DMS 273 (cell line): Measurements from ENCODE around the gene MTCL1.
A peak's percentile ranks its signal among the peaks of the same experiment; 100 is the strongest.

ENCODE experiments used
- DNase-seq: peaks from one replicate; lab custom pipeline; 2025; ENCODE audit not compliant: unreplicated experiment; lab: John Stamatoyannopoulos, UW

The MTCL1 gene

DNA sequence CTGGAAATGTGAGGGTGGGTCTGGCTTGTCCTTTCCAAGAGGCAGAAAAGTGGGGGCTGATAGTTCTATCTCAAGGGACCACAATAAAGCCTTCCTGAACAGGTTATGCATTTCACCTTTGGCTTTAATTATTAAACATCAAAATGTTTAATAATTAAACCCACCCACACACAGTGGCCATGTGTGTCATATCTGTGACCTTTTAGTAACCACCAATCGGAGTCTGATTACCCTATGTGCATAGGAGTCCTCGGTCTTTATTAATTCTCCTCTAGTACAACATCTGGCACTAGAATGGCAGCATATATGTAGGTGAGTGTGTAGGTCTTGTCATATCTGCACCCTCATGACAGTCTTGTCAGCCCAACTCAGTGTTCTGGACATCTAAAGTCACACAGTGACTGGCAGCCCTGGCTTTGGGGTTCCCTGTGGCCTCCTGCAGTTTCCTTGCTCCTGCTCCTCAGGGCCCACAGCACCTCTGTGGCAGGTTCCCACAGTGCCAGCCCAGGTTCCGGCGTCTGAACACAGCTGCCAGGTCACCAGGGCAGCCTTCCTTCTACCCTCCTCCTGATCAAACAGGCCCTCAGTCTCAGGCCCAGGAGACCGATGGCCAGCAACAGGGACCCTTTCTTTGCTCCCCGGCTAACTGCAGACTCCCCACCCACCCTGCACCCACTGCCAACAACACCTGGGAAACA is 100.9 kb downstream of the MTCL1 start:
- DNase-seq, result no peak

DNA sequence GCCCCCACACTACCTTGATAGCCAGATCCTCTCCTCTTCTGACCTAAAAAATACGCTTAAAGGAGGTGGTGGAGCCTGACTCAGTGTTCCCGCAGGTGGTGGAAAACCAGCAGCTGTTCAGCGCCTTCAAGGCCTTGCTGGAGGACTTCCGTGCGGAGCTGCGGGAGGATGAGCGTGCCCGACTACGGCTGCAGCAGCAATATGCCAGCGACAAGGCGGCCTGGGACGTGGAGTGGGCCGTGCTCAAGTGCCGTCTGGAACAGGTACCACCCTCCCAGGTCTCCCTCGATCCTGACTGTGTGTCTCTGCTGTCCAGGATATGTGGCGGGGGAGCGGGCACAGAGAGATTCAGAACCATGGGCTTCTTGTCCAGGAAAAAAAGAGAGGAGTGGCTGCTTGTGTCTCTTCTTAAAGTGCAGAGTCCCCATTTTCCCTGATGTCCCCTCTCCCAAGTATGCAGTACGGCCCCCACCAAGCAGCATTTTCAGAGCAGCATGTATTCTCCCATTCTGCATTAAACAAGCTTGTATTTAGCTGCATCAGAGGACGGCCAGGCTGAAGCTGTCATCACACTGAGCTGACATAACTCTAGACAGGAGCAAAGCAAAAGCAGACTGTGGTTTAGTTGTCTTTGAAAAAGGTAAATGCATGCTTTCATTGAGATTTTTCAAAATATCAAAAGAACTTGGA is 101.6 kb downstream of the MTCL1 start:
- DNase-seq, result no peak

DNA sequence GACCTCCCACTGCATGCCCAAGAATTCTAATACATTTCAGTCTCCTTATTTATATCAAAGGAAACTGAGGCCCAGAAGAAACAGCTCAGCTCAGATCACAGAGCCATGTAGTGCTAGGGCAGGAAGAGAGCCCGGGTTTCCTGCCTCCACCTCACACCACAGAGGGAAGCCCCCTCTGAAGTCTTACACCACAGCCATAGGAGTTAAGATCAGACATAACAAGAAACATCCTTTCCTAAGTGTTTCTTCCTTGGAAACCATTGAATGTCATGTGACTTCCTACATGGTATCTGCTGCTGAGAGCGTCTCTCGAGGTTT is 102.1 kb downstream of the MTCL1 start:
- no peak for DNase-seq

DNA sequence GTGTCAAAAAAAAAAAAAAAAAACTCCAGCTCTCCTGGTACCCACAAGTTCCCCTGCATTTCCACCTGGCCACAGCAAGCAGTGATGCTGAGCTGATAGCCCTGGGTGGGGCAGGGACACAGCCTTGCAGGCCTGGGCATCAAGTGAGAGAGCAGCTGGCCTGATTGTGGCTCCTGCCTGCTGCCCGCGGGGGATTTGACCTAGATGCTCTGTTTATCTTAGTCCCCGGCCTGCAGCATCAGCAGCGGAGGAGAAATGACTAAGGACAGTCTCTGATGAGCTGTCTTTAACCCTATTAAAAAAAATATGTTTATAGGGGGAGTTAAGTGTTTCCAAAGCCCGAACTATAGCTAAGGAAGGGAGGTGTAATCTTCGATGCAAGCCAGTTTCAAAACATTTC is 102.6 kb downstream of the MTCL1 start:
- DNase-seq, result no peak

DNA sequence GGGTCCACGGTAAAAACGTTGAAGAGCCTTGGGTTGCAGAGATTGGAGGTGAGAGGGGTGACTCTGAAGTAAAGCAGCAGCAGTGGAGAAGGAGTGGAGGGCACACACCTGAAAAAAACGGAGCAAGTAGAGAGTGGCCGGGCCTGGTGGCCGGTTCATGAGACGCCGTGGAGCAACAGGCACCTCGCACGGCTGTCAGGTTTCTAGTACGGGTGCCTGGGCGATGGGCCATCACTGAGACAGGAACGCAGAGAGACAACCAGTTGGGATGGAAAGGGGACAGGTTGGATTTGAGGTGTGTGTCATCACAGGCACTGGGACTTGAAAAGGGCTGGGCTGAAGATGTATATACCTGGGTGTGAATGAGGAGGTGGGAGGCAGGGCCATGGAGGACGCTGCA is 104.2 kb downstream of the MTCL1 start:
- DNase-seq, result no peak

DNA sequence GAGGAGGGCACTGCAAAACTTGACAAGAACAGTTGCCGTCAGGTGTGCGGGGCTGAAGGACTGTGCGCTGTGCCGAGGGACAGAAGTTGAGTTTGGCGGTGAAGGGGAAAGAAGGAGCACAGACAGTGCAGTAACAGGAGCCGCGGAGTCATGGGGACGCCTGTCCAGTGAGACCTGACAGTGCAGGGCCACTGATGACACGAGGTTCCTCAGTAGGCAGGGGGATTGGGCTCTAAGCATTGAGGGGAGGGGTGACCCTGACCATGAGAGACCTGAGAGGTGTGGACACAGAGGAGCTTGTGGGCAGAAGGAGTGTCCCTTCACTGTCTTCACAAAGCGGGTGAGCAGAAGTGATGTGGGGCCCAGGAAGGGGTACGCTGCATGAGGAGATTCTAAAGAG is 104.8 kb downstream of the MTCL1 start:
- DNase-seq, result no peak

DNA sequence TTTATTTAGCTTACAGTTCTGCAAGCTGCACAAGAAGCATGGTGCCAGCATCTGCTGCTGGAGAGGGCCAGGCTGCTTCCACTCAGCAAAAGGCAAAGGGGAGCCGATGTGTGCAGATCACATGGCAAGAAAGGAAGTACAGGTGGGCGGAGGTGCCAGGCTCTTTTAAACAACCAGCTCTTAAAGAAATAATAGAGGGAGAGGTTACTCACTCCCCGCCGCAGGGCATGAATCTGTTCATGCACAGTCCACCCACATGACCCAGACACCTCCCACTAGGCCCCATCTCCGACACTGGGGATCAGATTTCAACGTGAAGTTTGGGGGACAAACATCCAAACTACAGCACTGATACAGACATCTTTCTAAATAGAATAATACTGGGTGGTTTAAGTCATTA is 105.8 kb downstream of the MTCL1 start:
- DNase-seq, result no peak

DNA sequence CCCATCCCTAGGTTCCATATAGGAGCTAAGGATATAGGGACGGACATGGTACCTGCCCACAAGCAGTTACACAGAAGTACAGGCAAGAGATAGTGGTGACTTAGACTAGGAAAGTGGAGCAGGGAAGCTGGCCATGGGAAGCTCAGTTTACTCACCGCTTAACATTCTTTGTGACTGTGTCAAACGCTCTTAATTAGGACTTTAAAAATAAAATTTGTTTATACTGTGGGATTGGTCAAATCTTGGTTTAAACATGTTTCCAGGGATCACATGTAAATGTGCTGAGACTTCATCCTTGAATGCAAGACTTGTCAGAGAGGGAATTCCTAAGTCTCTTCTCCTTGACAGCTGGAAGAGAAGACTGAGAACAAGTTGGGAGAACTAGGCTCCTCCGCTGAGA is 107.3 kb downstream of the MTCL1 start:
- no peak for DNase-seq

DNA sequence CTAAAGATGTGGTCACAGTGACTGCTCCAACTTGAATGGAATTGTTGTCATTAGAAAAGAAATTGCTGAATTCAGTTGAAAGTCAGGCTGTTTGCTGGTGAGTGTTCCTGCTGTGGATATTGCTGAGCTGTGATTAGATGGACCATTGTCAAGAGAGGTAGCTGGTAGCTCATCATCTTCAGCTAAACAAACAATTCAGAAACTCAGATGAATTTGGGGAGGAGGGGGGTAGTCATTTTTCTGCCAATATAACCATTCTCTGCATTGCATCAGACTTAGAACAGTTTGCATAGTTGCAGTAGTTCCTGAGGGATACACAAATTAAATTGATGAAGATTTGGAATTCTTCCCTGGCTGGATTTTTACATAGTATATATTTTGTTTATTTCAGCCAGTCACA is 108.3 kb downstream of the MTCL1 start:
- no peak for DNase-seq

DNA sequence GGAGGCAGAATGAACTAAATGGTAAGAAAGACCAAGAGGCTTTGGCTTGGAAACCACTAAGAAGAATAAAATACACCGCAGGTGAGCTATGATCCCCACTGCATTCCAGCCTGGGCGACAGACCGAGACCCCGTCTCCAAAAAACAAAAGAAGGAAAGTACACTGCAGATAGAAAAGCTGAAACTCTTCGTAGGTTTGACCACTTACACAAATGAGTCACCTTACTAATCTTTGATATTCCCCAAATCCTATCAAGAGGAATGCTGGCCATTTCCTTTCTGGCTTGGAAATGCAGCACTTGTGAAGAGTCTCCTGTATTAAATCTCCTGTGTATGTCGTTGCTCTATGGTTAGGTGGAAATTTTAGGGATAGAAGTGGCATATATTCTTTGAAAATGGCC is 108.8 kb downstream of the MTCL1 start:
- DNase-seq, result no peak

DNA sequence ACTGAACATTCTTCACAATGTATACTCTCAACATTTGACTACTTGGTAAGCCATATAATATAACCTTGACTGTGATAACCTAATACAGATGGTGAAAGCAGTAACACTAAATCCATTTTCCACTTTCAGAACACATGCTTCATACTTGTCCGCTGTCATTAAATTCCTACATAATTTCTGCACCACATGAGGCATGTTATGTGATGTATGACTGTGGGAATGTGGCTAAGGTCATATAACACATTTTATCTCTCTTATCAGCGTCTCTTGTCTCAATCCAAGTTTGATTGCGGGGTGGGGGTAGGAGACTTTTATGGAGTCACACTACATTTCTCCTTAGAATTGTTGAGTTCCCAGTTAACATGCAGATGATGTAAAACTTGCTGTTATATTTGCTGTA is 110.9 kb downstream of the MTCL1 start:
- no peak for DNase-seq

DNA sequence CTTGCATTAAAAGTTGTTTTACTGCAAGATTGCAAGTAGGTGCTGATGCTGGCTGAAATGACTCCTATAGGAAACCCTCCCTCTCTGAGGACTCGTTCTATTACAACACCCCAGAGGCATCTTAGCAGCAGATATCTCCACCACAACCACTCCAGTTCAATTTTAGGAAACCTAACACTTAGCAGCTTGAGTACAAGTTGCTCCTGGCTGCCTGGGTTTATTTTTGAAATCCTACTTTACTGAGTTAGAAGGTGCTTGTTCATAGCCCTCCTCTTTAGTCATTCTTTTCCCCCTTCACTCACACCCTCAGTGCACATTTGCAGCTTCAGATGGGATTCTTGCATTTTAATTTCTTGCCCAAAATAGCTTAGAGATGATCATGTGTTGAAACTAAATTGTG is 111.5 kb downstream of the MTCL1 start:
- no peak for DNase-seq

DNA sequence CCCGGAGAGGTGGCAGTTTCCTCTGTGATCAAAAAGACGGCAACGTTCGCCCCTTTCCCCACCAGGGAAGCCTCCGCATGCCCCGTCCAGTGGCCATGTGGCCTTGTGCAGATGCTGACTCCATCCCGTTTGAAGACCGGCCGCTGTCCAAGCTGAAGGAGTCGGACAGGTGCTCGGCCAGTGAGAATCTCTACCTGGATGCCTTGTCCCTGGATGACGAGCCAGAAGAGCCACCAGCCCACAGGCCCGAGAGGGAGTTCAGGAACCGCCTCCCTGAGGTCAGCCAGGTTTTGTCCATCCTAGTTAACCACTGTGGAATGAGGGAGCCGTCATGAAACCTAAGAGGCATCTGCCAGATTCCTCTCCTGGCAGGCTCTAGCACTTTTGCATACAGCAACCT is 113.6 kb downstream of the MTCL1 start:
- no peak for DNase-seq

DNA sequence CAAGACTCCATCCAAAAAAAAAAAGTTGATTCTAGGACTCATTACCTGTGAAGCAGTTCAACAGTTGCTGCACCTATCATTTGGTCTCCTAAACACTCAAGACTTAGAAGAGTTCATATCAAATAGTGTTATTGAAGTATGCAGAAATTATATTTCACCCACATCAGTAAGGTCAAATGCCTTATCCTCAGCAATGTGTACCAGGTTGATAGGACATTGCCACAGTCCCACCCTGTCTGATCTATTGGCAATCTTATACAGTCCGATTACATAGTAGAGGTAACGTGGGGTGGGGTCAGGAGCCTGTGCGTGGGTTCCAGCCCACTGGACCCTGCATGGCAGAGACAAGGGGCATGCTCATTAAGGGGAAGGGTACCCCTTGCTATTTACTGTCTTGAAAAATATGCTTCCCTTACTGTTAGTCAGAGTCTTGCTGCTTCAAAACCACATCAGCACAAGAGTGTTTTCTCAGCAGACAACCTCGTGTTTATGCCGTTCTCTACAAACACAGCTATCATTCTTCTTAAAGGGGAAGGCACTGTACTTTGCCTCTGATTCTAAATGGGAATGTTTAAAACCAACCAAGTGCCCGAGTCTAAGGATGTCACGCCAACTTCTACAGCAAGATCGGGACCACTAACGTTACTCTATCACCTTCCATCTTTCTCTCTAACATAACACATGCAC is 115.2 kb downstream of the MTCL1 start:
- no peak for DNase-seq

DNA sequence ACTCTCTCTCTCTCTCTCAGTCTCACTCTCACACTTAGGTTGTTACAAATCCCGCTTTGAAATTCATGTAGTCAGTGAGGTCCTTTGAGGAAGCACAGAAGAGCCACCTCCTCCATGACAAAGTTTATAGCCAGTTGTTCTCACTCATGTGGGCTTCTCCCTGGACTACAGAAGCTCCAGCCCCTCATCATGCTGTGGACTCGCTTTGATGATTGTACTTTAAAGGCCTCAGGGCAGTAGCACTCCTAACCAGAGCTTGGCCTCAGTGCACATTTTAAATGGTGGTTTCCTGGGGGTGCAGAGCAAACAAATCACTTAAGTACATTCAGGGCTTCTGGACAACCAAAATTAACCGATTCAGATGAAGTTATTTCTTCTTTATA is 115.7 kb downstream of the MTCL1 start:
- no peak for DNase-seq

DNA sequence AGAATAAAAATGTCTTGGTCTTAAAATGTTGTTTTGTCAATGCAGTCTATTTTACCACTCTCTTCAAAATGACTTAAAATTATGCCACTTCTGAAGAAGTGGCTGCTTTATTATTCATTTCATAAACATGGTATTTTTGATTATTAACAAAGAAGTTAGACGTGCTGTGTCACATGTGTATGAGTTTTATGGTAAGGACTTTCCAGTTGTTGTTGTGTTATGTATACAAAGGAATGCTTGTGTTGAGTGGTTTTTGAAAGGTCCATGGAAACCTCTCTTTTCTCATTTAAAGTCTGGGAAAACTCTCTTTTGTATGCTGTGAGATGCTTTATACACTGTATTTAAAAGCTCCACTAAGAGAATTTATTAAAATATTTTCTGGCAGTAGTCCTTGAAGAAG is 116.2 kb downstream of the MTCL1 start:
- DNase-seq, result no peak

DNA sequence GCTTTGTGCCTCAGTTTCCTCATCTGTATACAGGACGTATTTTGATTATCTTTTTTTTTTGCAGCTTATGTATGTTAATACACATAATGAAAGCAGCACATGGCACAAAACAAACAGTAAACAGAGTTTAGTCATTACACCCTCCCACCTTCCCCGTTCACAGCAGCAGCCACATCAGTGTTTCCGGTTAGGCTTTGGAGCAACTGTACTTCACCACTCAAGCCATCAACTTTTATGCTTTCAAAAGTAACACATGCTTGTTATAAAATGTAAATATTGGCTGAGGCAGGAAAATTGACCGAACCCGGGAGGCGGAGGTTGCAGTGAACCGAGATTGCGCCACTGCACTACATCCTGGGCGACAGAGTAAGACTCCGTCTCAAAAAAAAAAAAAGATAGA is 117.3 kb downstream of the MTCL1 start:
- DNase-seq, result no peak

DNA sequence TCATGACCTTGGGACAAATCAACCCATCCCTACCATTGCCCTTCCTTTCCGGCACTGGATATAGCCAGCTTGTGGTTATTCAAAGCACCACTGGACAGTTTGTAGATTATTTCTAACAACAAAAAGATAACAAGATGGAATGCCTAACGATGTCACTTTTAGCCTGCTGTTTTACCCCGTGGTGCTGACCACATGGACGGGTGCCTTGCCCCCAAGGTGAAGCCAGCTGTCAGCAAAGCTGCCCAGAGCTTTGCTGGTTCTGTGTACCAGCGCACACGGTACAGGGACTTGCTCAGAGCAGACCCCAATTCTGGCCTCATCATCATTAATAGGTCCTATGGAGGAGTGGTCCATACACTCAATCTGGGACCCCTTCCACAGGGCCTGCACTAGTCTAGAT is 118.2 kb downstream of the MTCL1 start:
- no peak for DNase-seq

DNA sequence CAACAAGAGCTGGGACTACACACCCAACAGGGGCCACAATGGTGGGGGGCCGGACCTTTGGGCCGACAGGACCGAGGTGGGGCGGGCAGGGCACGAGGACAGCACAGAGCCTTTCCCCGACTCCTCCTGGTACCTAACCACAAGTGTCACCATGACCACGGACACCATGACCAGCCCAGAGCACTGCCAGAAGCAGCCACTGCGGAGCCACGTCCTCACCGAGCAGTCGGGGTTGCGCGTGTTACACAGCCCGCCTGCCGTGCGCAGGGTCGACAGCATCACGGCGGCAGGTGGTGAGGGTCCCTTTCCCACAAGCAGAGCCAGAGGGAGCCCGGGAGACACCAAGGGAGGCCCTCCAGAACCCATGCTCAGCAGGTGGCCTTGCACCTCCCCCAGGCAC is 119.5 kb downstream of the MTCL1 start:
- no peak for DNase-seq

DNA sequence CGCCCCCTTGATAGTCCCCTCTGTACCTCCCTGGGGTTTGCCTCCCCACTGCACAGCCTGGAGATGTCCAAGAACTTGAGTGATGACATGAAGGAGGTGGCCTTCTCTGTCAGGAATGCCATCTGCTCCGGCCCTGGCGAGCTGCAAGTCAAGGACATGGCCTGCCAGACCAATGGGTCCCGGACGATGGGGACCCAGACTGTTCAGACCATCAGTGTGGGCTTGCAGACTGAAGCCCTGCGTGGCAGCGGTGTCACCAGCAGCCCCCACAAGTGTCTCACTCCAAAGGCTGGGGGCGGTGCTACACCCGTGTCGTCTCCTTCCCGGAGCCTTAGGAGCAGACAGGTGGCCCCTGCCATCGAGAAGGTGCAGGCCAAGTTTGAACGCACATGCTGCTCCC is 119.9 kb downstream of the MTCL1 start:
- no peak for DNase-seq

DNA sequence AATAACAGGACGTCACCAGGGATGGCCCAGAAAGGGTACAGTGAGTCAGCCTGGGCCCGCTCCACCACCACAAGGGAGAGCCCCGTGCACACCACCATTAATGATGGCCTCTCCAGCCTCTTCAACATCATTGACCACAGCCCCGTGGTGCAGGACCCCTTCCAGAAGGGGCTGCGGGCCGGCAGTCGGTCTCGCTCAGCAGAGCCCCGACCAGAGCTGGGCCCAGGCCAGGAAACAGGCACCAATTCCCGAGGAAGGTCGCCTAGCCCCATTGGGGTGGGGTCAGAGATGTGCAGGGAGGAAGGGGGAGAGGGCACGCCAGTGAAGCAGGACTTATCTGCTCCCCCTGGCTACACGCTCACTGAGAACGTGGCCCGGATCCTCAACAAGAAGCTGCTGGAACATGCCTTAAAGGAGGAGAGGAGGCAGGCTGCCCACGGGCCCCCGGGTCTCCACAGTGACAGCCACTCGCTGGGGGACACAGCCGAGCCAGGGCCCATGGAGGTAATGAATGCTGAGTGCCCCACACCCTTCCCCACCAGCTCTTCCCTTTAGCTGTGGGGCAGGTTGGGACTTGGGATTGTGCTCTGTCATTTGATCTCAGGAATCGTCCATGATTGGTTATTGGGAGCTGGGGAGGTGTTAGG is 120.5 kb downstream of the MTCL1 start:
- DNase-seq, result peak; percentile 10

DNA sequence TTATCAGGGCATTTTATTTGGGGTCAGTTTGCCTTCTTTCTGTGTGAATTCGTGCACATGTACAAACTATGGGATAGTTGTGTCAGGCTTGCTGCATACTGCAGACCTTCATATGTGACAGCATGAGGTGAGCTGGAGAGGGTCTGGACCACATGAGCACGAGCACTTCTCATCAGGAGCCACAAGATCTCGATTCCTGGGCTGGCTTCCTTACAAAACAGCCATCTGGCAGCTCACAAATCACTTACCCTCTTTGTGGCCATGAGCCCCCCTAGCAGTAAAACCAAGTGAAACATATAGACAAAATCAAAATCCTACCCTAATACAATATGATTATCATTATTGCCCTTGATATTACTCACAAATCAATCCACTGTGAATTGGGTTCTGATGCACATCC is 121.2 kb downstream of the MTCL1 start:
- peak; percentile 34 for DNase-seq
